Mononuclear cell (primary cell): ENCODE measurements around the gene NTM. TPM values are rescaled to one million over a fixed set of nuclear protein-coding genes. Genes with fewer than 3 reads are reported as not detected.

Experiments used
- H3K27me3 ChIP-seq: 2 replicates; pipeline ENCODE4 v1.6.0; 2011; ENCODE audit warnings: low read length, control low read depth; ENCODE audit not compliant: insufficient read depth
- H3K4me1 ChIP-seq: 2 replicates; pipeline ENCODE4 v1.5.1; 2011; ENCODE audit warnings: mild to moderate bottlenecking, low read length, control low read depth; ENCODE audit not compliant: insufficient read depth
- H3K4me3 ChIP-seq: 2 replicates; pipeline ENCODE4 v1.5.1; 2011; ENCODE audit warnings: mild to moderate bottlenecking, low read length, moderate library complexity
- H3K9me3 ChIP-seq: 2 replicates; pipeline ENCODE4 v1.5.1; 2011; ENCODE audit warnings: low read depth, mild to moderate bottlenecking, control low read depth, low read length
- total RNA-seq: library from RNA; depleted of rRNA; stranded (reverse); fragments of >200 nt; gene quantifications from one replicate; pipeline ENCODE4 v1.2.3, GENCODE V29; 2012

The NTM gene
- total RNA-seq, 1 donor = not detected

GRCh38 chr11:131354251-131354701 is 16.1 kb upstream of the NTM start:
- H3K27me3 ChIP-seq = no peaks in the 10 kb centered on the region
- no peak overlapping the region for H3K4me3 ChIP-seq
- no peaks in the 10 kb centered on the region for H3K4me1 ChIP-seq
- no peaks in the 10 kb centered on the region for H3K9me3 ChIP-seq

- no peak overlapping the region for H3K4me3 ChIP-seq
- H3K4me1 ChIP-seq = no peaks in the 10 kb centered on the region
- no peaks in the 10 kb centered on the region for H3K27me3 ChIP-seq
- no peaks in the 10 kb centered on the region for H3K9me3 ChIP-seq
Observed at GRCh38 chr11:131356206-131356605, 14.2 kb upstream of the NTM start.

- H3K27me3 ChIP-seq = peaks cover 3% of the 10 kb centered on the region
- H3K9me3 ChIP-seq = no peaks in the 10 kb centered on the region
- no peaks in the 10 kb centered on the region for H3K4me1 ChIP-seq
- no peak overlapping the region for H3K4me3 ChIP-seq
Observed at GRCh38 chr11:131365329-131365930, 5.0 kb upstream of the NTM start.

- Histone ChIP-seq H3K4me1 (no peaks in the 10 kb centered on the region), H3K27me3 (peaks cover 8% of the 10 kb centered on the region), H3K9me3 (no peaks in the 10 kb centered on the region), H3K4me3 (no peak overlapping the region)
Observed at GRCh38 chr11:131370901-131371790, 731 bp downstream of the NTM start.

- Histone ChIP-seq H3K9me3 (no peaks in the 10 kb centered on the region), H3K4me3 (no peak overlapping the region)
Observed at GRCh38 chr11:131371791-131372104, 1.3 kb downstream of the NTM start.

GRCh38 chr11:131372234-131372962 is 2.0 kb downstream of the NTM start:
- H3K9me3 ChIP-seq = no peaks in the 10 kb centered on the region
- peaks cover 8% of the 10 kb centered on the region for H3K27me3 ChIP-seq
- no peaks in the 10 kb centered on the region for H3K4me1 ChIP-seq
- H3K4me3 ChIP-seq = no peak overlapping the region

More at GRCh38 chr11:131371791-131372104, 1.3 kb downstream of the NTM start:
- peaks cover 8% of the 10 kb centered on the region for H3K27me3 ChIP-seq
- H3K4me1 ChIP-seq = no peaks in the 10 kb centered on the region

- no peak overlapping the region for H3K4me3 ChIP-seq
- H3K27me3 ChIP-seq = peaks cover 8% of the 10 kb centered on the region
- H3K9me3 ChIP-seq = no peaks in the 10 kb centered on the region
- H3K4me1 ChIP-seq = no peaks in the 10 kb centered on the region
Observed at GRCh38 chr11:131373095-131373725, 2.8 kb downstream of the NTM start.

GRCh38 chr11:131373756-131374155 is 3.3 kb downstream of the NTM start:
- Histone ChIP-seq H3K4me3 (no peak overlapping the region), H3K9me3 (no peaks in the 10 kb centered on the region), H3K4me1 (no peaks in the 10 kb centered on the region), H3K27me3 (peaks cover 8% of the 10 kb centered on the region)

GRCh38 chr11:131375421-131375820 is 5.0 kb downstream of the NTM start:
- Histone ChIP-seq H3K4me1 (no peaks in the 10 kb centered on the region), H3K27me3 (peaks cover 5% of the 10 kb centered on the region), H3K9me3 (no peaks in the 10 kb centered on the region), H3K4me3 (no peak overlapping the region)

- no peaks in the 10 kb centered on the region for H3K4me1 ChIP-seq
- no peaks in the 10 kb centered on the region for H3K9me3 ChIP-seq
- no peak overlapping the region for H3K4me3 ChIP-seq
- peaks cover 5% of the 10 kb centered on the region for H3K27me3 ChIP-seq
Observed at GRCh38 chr11:131375915-131376314, 5.5 kb downstream of the NTM start.

- Histone ChIP-seq H3K4me3 (no peak overlapping the region), H3K9me3 (no peaks in the 10 kb centered on the region), H3K27me3 (no peaks in the 10 kb centered on the region), H3K4me1 (no peaks in the 10 kb centered on the region)
Observed at GRCh38 chr11:131378931-131379330, 8.5 kb downstream of the NTM start.

GRCh38 chr11:131385763-131386390 is 15.5 kb downstream of the NTM start:
- Histone ChIP-seq H3K9me3 (no peaks in the 10 kb centered on the region), H3K27me3 (no peaks in the 10 kb centered on the region), H3K4me3 (no peak overlapping the region)

GRCh38 chr11:131386408-131386807 is 16.0 kb downstream of the NTM start:
- no peaks in the 10 kb centered on the region for H3K4me1 ChIP-seq
- H3K9me3 ChIP-seq = no peaks in the 10 kb centered on the region
- no peaks in the 10 kb centered on the region for H3K27me3 ChIP-seq
- no peak overlapping the region for H3K4me3 ChIP-seq

More at GRCh38 chr11:131385763-131386390, 15.5 kb downstream of the NTM start:
- no peaks in the 10 kb centered on the region for H3K4me1 ChIP-seq

GRCh38 chr11:131388030-131388429 is 17.6 kb downstream of the NTM start:
- H3K4me3 ChIP-seq = no peak overlapping the region
- no peaks in the 10 kb centered on the region for H3K27me3 ChIP-seq
- H3K9me3 ChIP-seq = no peaks in the 10 kb centered on the region
- H3K4me1 ChIP-seq = no peaks in the 10 kb centered on the region
